H1 (cell line): ENCODE measurements around the gene ITGA3. TPM values are rescaled to one million over a fixed set of nuclear protein-coding genes. Genes with fewer than 3 reads are reported as not detected.

Experiments used
- CREB1 ChIP-seq: IDR thresholded peaks from 2 replicates; pipeline ENCODE4 v1.6.1; 2012; ENCODE audit warnings: inconsistent platforms
- CTBP2 ChIP-seq: IDR thresholded peaks from 2 replicates; pipeline ENCODE4 v1.7.0; 2011; ENCODE audit warnings: borderline replicate concordance, mild to moderate bottlenecking, moderate library complexity, mixed read lengths, low read length; ENCODE audit not compliant: insufficient read depth, insufficient read length
- EZH2 ChIP-seq: fragments of 200-600 bp; sonication (generic); IDR thresholded peaks from 2 replicates; pipeline ENCODE4 v1.7.1; 2012; ENCODE audit warnings: low read depth, mild to moderate bottlenecking, moderate library complexity, low read length, inconsistent platforms; ENCODE audit not compliant: severe bottlenecking
- RAD21 ChIP-seq, 2 experiments: IDR thresholded peaks in 1 of 2; conservative IDR thresholded peaks in 1 of 2; 2 replicates each; pipeline ENCODE4 v1.6.1; 2011; ENCODE audit warnings: low read depth in 2 of 2, low read length in 2 of 2, improper control_type of control experiment in 1 of 2, inconsistent platforms in 1 of 2, mild to moderate bottlenecking in 1 of 2, moderate library complexity in 1 of 2
- polyA plus RNA-seq, 7 experiments: library from polyadenylated mRNA; depleted of rRNA in 3 of 7; stranded (reverse) in 5 of 7; unstranded in 2 of 7; fragments of >200 nt in 5 of 7; fragments of 200-250 nt in 2 of 7; gene quantifications; 1 replicate in 5 of 7; 2 replicates in 1 of 7; 4 replicates in 1 of 7; pipeline versions ENCODE4 v1.2.1 to v1.2.3, GENCODE V29; 2011 to 2013; ENCODE audit warnings: missing spikeins in 2 of 7, mixed read lengths in 2 of 7
- total RNA-seq: library from RNA; stranded (reverse); fragmentation: NEBNext Ultra II Directional; extraction: Animal tissue kit (Norgen Biotek cat#: 25700); gene quantifications from 2 replicates; pipeline ENCODE4 v1.2.1, GENCODE V29; 2021
- TF ChIP-seq, protein P1 (sequence below): IDR thresholded peaks from 2 replicates; pipeline ENCODE4 v1.6.1; 2012; ENCODE audit warnings: low read length, inconsistent platforms
- TF ChIP-seq, protein P2 (sequence below): IDR thresholded peaks from 2 replicates; pipeline ENCODE4 v1.6.1; 2011; ENCODE audit warnings: low read length, improper control_type of control experiment

The ITGA3 gene
- total and polyA plus RNA-seq, 2 of the 8 experiments (the other 6 are each of a cell fraction or from before 2014, with no cell fraction given) = 24.0 to 24.2 TPM

DNA sequence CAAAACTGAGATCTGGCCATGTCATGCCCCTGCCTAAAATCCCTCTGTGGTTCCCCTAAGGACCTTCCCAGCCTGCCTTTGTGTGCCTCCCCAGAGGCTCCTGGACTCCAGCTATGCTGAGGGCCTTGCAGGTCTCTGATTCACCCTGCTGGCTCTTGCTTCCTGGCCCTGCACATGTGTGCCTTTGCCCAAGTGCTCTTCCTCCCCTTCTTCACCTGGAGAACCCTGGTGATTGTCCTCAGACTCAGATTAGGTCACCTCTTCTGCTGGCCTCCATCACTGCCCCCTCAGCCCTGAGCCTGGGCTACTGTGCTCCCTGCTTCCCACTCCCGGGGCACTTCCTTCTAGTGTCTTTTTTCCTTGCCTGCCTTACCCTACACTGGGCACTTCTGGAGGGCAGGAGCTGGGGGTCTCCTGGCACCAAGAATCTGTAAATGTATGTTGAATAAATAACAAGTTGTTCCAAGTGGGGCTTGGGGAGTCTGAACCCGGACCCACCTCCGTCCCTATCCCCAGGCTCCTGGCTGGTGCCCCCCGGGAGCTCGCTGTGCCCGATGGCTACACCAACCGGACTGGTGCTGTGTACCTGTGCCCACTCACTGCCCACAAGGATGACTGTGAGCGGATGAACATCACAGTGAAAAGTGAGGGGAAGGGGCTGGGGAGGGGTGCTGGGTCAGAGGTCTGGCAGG lies 7.8 kb downstream of the ITGA3 start (continued):
- TF ChIP-seq, protein P1, sequence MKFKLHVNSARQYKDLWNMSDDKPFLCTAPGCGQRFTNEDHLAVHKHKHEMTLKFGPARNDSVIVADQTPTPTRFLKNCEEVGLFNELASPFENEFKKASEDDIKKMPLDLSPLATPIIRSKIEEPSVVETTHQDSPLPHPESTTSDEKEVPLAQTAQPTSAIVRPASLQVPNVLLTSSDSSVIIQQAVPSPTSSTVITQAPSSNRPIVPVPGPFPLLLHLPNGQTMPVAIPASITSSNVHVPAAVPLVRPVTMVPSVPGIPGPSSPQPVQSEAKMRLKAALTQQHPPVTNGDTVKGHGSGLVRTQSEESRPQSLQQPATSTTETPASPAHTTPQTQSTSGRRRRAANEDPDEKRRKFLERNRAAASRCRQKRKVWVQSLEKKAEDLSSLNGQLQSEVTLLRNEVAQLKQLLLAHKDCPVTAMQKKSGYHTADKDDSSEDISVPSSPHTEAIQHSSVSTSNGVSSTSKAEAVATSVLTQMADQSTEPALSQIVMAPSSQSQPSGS = no peak
- TF ChIP-seq RAD21 (IDR thresholded peaks at IDR 0.05 in 1 of 2, conservative IDR thresholded peaks at IDR 0.05 in 1 of 2; ENCODE audit: low read depth in 2 of 2, low read length in 2 of 2) (no peak), EZH2 (no peak), CREB1 (no peak), CTBP2 (no peak)
- TF ChIP-seq, protein P2, sequence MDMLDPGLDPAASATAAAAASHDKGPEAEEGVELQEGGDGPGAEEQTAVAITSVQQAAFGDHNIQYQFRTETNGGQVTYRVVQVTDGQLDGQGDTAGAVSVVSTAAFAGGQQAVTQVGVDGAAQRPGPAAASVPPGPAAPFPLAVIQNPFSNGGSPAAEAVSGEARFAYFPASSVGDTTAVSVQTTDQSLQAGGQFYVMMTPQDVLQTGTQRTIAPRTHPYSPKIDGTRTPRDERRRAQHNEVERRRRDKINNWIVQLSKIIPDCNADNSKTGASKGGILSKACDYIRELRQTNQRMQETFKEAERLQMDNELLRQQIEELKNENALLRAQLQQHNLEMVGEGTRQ = no peak
